NB4 (cell line): ENCODE measurements around the gene DGKB.

Source experiments
- DNase-seq: peaks from one replicate; pipeline ENCODE4 v3.0.0; 2010; ENCODE audit warnings: low read depth
- H3K4me3 ChIP-seq: one replicate; pipeline ENCODE4 v1.5.1; 2011; ENCODE audit warnings: mild to moderate bottlenecking, low read depth, low read length, moderate library complexity
- CTCF ChIP-seq: IDR thresholded peaks from one replicate; pipeline ENCODE4 v1.5.1; 2012; ENCODE audit warnings: low read depth, low read length
- MYC ChIP-seq: IDR thresholded peaks from 2 replicates; pipeline ENCODE4 v1.6.1; 2011; ENCODE audit warnings: low read depth, low read length
- POLR2A ChIP-seq: IDR thresholded peaks from 2 replicates; pipeline ENCODE4 v1.6.1; 2011; ENCODE audit warnings: mild to moderate bottlenecking; ENCODE audit not compliant: insufficient read length; ENCODE audit errors: extremely low read depth
- TF ChIP-seq, protein P1 (sequence below): IDR thresholded peaks from 2 replicates; pipeline ENCODE4 v1.6.1; 2011; ENCODE audit warnings: low read depth, low read length

The DGKB gene

DNA sequence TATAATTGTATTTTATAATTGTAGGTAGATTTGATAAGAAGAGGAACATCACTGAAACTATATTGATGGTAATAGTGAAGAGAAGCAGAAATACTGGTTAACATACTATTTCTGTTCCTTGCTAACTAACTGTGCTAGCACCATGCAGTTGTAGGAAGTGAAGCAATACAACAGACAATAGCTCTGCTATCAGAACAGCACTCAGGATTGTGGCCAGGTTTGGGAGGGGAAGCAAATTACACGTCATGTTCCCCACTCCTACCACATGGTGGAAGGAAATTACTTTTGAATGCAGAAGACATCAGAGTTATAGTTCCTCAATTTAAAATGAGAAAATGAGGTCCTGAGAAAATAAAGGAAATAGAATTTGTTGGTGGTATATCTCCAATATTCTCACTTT, 151.1 kb downstream of the DGKB start:
- TF ChIP-seq MYC (peak; percentile 91), POLR2A (no peak)
- TF ChIP-seq, protein P1, sequence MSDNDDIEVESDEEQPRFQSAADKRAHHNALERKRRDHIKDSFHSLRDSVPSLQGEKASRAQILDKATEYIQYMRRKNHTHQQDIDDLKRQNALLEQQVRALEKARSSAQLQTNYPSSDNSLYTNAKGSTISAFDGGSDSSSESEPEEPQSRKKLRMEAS, result peak; percentile 89
- peak; percentile 83 for DNase-seq
- H3K4me3 ChIP-seq, result no peak overlapping the region

GRCh38 chr7:14748461-14748860, 154.1 kb downstream of the DGKB start:
- TF ChIP-seq CTCF (no peak), POLR2A (no peak), MYC (no peak)
- TF ChIP-seq, protein P1, result no peak
- no peak overlapping the region for H3K4me3 ChIP-seq
- DNase-seq, result no peak

DNA sequence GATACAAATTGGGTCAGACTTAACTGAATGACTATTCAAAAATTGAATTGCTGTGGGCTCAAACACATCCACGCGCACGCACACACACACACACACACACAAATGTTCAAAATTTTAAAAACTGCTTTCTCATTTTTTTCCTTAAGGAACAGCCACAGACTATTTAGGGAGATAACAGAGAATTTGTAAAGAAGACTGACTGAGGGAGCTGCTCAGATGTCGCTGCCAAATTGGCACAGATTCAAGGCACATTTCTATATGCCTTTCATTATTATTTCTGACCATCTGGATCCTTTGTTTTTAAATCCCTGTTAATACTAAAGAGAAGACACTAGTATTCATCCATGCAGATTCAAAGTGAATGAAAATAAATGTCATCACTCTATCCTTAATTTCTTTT, 154.8 kb downstream of the DGKB start:
- no peak overlapping the region for H3K4me3 ChIP-seq
- DNase-seq, result no peak
- TF ChIP-seq MYC (no peak), POLR2A (no peak)

GRCh38 chr7:14745076-14745475, 157.5 kb downstream of the DGKB start:
- no peak overlapping the region for H3K4me3 ChIP-seq
- TF ChIP-seq MYC, result no peak
- no peak for TF ChIP-seq POLR2A
- TF ChIP-seq, protein P1, result no peak
- TF ChIP-seq CTCF, result no peak
- DNase-seq, result no peak

DNA sequence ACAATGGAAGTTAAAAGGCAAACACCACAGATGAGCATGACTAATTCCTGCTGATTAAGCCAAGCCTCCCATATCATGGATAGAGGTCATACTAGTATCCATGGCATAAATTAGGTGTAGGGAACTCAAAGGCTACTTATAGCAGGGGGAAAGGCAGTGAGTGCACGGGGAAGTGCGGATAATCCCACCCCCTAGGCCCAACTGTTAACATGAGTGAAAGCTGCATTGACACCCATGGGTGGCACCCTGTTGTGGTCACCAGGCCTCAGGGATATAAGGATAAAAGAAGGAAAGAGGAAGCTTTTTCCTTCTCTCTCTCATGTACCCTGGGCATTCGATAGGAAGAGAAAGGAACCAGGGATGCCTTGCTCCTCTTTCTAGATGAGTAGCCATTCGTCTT, 161.9 kb downstream of the DGKB start:
- TF ChIP-seq MYC (no peak), POLR2A (no peak), CTCF (no peak)
- TF ChIP-seq, protein P1, result no peak
- no peak for DNase-seq
- H3K4me3 ChIP-seq, result no peak overlapping the region

GRCh38 chr7:14739841-14740185, 162.7 kb downstream of the DGKB start:
- TF ChIP-seq MYC, result no peak
- TF ChIP-seq, protein P1, result no peak
- TF ChIP-seq CTCF, result no peak
- no peak for TF ChIP-seq POLR2A
- DNase-seq, result no peak
- H3K4me3 ChIP-seq, result no peak overlapping the region

GRCh38 chr7:14739168-14739840, 163.2 kb downstream of the DGKB start:
- TF ChIP-seq CTCF (no peak), POLR2A (no peak)
- TF ChIP-seq, protein P1, result no peak
- H3K4me3 ChIP-seq, result no peak overlapping the region
- DNase-seq, result no peak
